GM21576 (cell line): ENCODE measurements around the gene PAQR9.
A peak's percentile ranks its signal among the peaks of the same experiment; 100 is the strongest.

ENCODE experiments used
- ATAC-seq: cut with Tn5 transposase; IDR thresholded peaks from one replicate; pipeline ENCODE4 v1.9.1; 2021; ENCODE audit warnings: mild to moderate bottlenecking, moderate library complexity; ENCODE audit not compliant: unreplicated experiment

Gene PAQR9

DNA sequence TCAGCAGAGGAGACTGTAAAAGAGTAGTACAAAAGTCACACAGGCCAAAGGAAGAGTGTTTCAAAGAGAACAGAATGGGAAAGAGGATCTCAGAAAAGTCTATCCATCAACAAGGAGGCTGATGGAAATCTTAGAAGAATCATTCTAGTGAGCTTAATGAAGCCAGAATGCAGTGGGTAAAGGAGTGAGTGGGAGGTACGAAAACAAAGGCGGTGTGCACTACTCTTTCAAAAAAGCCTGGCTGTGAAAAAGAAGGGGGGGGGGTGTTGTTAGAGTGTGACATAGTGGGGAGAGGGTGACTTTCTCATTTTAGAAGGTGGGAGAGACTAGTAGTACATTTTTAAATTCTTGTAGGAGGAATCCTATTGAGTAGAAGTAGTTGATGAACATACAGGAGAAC lies 11.7 kb downstream of the PAQR9 start:
- no peak for ATAC-seq

GRCh38 chr3:142950972-142951371 lies 12.5 kb downstream of the PAQR9 start:
- ATAC-seq = no peak

GRCh38 chr3:142947799-142948575 lies 15.5 kb downstream of the PAQR9 start:
- ATAC-seq = no peak

DNA sequence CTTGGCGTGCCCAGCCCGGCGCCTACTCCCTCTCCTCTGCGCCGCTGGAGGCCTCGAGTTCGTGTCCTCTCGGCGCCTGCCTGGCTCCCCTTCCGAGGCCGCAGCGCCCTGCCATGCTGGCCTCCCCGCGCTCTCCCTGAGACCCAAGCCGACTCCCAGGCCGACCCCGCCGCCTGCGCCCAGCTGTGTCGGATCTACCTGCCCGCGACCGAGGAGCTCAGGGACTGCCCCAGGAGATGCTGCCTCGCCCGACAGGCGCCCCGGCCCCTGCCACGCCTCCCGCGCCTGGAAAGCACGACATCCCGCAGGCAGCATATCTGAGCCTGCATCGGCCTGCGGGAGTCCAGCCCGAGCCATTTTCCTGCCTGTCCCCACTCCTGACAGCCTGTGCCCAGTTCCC lies 16.1 kb downstream of the PAQR9 start:
- no peak for ATAC-seq

DNA sequence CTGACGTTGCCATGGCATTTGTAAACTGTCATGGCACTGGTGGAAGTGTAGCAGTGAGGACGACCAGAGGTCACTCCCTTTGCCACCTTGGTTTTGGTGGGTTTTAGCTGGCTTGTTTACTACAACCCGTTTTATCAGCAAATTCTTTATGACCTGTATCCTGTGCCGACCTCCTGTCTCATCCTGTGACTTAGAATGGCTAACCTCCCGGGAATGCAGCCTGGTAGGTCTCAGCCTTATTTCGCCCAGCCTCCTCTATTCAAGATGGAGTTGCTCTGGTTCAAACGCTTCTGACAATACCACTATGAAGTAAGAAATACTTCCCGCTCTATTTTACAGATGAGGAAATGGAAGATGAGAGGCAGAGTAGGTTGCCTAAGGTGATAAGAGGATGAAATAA lies 16.6 kb downstream of the PAQR9 start:
- no peak for ATAC-seq

GRCh38 chr3:142945023-142945422 lies 18.5 kb downstream of the PAQR9 start:
- no peak for ATAC-seq

GRCh38 chr3:142944342-142944741 lies 19.1 kb downstream of the PAQR9 start:
- ATAC-seq = no peak

GRCh38 chr3:142943870-142944269 lies 19.6 kb downstream of the PAQR9 start:
- no peak for ATAC-seq

- no peak for ATAC-seq
These were observed 20.1 kb downstream of the PAQR9 start for GRCh38 chr3:142943349-142943748.

- ATAC-seq = no peak
These were observed 21.9 kb downstream of the PAQR9 start for GRCh38 chr3:142941373-142942123.

DNA sequence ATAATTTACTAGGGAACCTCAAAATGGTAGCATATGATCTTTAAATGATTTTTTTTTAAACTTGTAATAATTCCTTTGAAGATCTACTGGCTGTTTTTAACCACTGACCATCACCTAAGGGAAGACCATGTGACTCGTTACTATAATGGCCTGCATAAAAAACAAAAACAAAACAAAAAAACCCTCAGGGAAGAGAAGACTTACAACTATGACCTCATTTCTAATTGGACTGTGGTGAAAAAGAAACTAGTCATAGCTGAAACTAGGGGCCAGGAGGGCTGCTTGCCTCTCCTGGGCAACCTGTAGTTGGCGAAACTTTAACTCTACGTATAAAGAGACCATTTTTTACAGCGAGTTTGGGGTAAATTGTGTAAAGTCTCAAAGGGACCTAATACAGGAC lies 23.0 kb downstream of the PAQR9 start:
- ATAC-seq = no peak

- ATAC-seq = no peak
These were observed 23.5 kb downstream of the PAQR9 start for GRCh38 chr3:142940000-142940399.

DNA sequence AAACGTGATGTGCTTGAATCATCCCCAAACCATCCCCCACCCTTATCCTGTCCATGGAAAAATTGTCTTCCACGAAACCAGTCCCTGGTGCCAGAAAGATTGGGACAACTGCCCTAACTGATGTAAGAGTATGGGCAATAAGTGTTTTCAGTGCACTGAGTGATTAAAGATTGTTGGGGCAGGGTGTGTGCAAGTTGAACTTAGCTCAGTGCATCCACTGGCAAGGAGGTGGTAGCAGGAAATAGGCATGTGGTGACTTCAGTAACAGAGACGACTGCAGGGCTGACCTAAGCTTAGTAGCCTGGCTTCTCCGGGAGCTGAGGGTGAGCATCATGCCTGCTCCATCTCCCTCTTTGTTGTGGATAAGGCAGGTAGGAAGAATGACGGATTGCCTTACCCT lies 27.5 kb downstream of the PAQR9 start:
- ATAC-seq = no peak

GRCh38 chr3:142934887-142935269 lies 28.6 kb downstream of the PAQR9 start:
- no peak for ATAC-seq

DNA sequence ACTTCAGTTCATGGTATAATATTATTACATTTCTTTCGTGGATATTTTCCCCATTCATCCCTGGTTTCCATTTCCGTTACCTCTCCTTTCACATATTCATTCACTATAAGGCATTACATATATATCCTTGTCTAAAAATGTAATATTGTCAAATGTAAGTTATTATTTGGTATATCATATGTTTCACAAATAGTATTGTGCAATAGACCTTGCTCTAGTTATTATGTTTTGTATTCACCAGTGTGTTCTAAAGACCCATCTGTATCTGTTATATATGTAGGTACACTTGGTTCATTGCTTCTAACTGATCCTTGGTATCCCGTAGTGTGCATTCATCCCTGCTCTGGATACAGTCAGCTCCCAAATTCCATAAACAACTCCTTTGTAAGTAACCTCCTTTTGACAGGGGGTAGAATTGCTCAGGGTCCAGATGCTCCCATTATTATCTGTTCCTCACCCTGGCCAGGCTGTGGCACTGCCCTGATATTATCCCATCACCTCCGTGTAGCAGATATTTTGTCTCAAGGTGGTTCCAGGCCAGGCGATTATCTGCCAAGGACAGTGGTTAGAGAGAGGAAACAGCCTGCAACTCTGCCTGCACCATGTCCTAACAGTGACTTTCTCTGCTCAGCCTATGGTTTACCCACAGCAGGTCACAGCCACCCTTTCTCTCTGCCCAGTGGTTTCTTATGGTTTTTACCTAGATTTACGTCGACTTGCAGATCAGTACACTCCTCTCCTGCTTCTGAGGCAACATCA lies 29.2 kb downstream of the PAQR9 start:
- no peak for ATAC-seq

GRCh38 chr3:142931222-142931621 lies 32.3 kb downstream of the PAQR9 start:
- ATAC-seq = no peak

DNA sequence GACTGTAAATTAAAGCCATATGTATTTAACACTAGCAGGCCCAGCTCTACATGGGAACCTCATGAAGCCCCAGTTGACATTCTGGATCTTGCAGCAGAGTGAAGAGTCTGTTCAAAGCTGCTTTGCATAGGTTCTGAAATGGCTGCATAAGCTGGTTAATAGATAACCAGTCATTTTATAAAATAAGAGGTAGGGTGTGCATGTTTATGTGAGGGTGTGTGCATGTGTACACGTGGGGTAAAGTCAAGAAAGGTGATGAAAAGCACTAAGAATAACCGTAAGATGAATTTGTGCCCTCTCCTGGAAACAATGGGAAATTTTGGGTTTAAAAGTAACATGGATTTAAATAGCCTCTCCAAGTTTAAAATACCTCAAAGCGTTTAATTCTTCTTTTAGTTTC lies 33.0 kb downstream of the PAQR9 start:
- ATAC-seq = no peak

- no peak for ATAC-seq
These were observed 33.6 kb downstream of the PAQR9 start for GRCh38 chr3:142929890-142930289.

DNA sequence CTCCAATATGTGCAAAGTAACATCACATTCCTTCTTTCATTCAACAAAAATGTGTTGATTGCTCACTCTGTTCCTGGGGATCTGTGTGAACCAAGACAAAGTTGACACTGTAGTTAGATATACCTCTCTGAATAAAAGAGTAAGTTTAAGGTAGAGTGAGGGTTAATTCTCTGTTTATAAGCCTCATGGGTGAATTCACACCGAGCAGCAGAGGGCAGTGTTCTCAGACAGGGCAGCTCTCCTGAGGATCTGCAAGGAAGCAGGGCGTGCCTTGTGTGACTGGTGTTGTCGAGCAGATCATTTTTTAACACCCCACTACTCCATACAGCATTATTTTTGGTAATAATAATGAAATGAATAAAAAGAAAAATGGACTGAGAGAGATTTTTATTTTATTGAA lies 34.4 kb downstream of the PAQR9 start:
- peak; percentile 62 for ATAC-seq

DNA sequence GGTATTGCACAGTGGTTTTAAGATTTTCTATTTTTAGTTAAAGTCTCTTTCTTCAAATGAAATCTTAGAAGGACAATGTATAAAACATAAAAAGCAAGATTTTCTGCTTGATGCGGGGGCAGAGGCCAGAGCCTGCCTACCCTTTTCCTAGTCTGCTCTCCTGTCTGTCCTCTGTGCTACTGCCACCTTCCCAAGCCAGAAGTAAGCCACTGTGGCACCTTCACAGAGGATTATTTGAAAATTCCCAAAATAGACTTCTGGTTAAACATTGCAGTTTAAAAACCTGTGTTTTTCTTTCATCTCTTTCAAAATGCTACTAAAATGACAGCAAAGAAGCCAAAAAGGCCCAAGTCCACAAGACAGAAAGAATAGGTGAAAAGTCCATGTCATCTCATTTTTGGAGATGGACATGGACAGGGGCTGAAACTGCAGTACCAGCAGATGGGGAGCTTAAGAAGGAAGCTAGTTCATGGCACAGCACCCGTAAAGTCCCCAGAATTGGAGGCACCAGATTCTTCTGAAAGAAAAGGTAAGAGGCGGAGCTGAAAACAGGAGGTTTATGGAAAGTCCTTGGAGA lies 37.0 kb downstream of the PAQR9 start:
- no peak for ATAC-seq

DNA sequence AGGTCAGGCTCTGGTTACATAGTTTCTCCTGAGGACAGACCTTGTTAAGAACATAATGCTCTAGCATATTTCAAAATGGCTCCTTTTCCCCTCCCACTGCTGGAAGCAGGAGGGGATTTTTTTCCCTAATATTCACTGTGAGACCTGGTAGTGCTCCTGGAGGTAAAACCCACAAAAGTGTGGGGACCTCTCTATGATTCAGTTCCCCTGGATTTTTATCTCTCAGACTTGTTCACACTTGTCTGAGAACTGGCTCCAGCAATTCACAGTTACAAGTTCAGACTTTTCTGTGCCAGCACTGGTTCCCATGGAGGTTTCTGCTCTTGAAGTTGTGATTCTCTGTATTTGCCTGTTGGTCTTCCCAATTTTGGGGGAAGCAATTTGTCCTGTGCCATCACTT lies 38.3 kb downstream of the PAQR9 start:
- no peak for ATAC-seq
